Measurements from ENCODE around the gene USH2A. TPM values are rescaled to one million over a fixed set of nuclear protein-coding genes. Genes with fewer than 3 reads are reported as not detected.

The USH2A gene
- total RNA-seq, 1 experiment from 2014 or later: not detected

- no TSS peak for BruUV-seq (replicated peaks)
- POLR2A ChIA-PET: no interaction called here
- Histone ChIP-seq H3K27me3 (ENCODE audit: insufficient read depth, low read length) (no peaks in the 10 kb centered on the region), H2AFZ (ENCODE audit: low read depth, low read length, poor library complexity, severe bottlenecking) (no peak overlapping the region), H4K20me1 (ENCODE audit: insufficient read depth) (no peaks in the 10 kb centered on the region), H3K9ac (ENCODE audit: low read length) (no peak overlapping the region), H3K36me3 (ENCODE audit: control insufficient read depth in 1 of 2, insufficient read depth in 2 of 2, low read length in 2 of 2) (no peaks in the 10 kb centered on the region), H3K27ac (ENCODE audit: low read depth, low read length) (no peak overlapping the region), H3K9me3 (ENCODE audit: control insufficient read depth in 1 of 2, insufficient read depth in 1 of 2, low read depth in 1 of 2, low read length in 2 of 2) (no peaks in the 10 kb centered on the region), H3K4me3 (replicated peaks in 1 of 2; ENCODE audit: low read depth in 1 of 2, low read length in 2 of 2) (no peak overlapping the region), H3K4me1 (ENCODE audit: control insufficient read depth in 1 of 2, insufficient read depth in 2 of 2, low read length in 2 of 2) (no peaks in the 10 kb centered on the region), H3K79me2 (ENCODE audit: insufficient read depth, low read length) (no peaks in the 10 kb centered on the region), H3K9me2 (ENCODE audit: insufficient read depth) (no peaks in the 10 kb centered on the region), H3K4me2 (ENCODE audit: low read length) (no peak overlapping the region)
- intact Hi-C loops (cut with micrococcal nuclease): no loop called here
- ATAC-seq: no peak
- CTCF ChIA-PET: no interaction called here
- RAD21 ChIA-PET (ENCODE audit: low non-redundant PET in 1 of 2, low total read pairs in 2 of 2, uncharacterized antibody in 2 of 2, unreplicated experiment in 2 of 2): no interaction called here
- TF ChIP-seq YY1 (IDR thresholded peaks at IDR 0.05; ENCODE audit: extremely low read depth, insufficient replicate concordance, low read depth, low read length): no peak
- TF ChIP-seq EZH2phosphoT487 (IDR thresholded peaks at IDR 0.05; ENCODE audit: borderline replicate concordance): no peak
- TF ChIP-seq SIN3A (IDR thresholded peaks at IDR 0.05; ENCODE audit: low read depth): no peak
- no peak for TF ChIP-seq CTCF (IDR thresholded peaks at IDR 0.05 in 2 of 3, conservative IDR thresholded peaks at IDR 0.05 in 1 of 3; ENCODE audit: borderline replicate concordance in 1 of 3, insufficient read depth in 1 of 3, low read depth in 2 of 3, low read length in 2 of 3)
- no peak for TF ChIP-seq ZNF274 (IDR thresholded peaks at IDR 0.05; ENCODE audit: low read depth, low read length)
- no peak for TF ChIP-seq EZH2 (IDR thresholded peaks at IDR 0.05)
- DNase-seq (ENCODE audit: low read depth, low spot score): no peak
Observed at GRCh38 chr1:215761446-215761845, 661.8 kb downstream of the USH2A start.

GRCh38 chr1:215754112-215754511 lies 669.1 kb downstream of the USH2A start:
- Histone ChIP-seq H3K4me2 (ENCODE audit: low read length) (no peak overlapping the region), H3K9me2 (ENCODE audit: insufficient read depth) (no peaks in the 10 kb centered on the region), H3K27ac (ENCODE audit: low read depth, low read length) (no peak overlapping the region), H3K9ac (ENCODE audit: low read length) (no peak overlapping the region), H2AFZ (ENCODE audit: low read depth, low read length, poor library complexity, severe bottlenecking) (no peak overlapping the region), H4K20me1 (ENCODE audit: insufficient read depth) (no peaks in the 10 kb centered on the region), H3K27me3 (ENCODE audit: insufficient read depth, low read length) (no peaks in the 10 kb centered on the region), H3K4me1 (ENCODE audit: control insufficient read depth in 1 of 2, insufficient read depth in 2 of 2, low read length in 2 of 2) (no peaks in the 10 kb centered on the region), H3K36me3 (ENCODE audit: control insufficient read depth in 1 of 2, insufficient read depth in 2 of 2, low read length in 2 of 2) (no peaks in the 10 kb centered on the region), H3K79me2 (ENCODE audit: insufficient read depth, low read length) (no peaks in the 10 kb centered on the region), H3K9me3 (ENCODE audit: control insufficient read depth in 1 of 2, insufficient read depth in 1 of 2, low read depth in 1 of 2, low read length in 2 of 2) (no peaks in the 10 kb centered on the region), H3K4me3 (replicated peaks in 1 of 2; ENCODE audit: low read depth in 1 of 2, low read length in 2 of 2) (no peak overlapping the region)
- BruUV-seq (replicated peaks): no TSS peak
- intact Hi-C loops (cut with micrococcal nuclease): no loop called here
- ATAC-seq (no peak), DNase-seq (ENCODE audit: low read depth, low spot score) (no peak)
- no peak for TF ChIP-seq ZBTB33 (IDR thresholded peaks at IDR 0.05; ENCODE audit: extremely low read depth, insufficient replicate concordance, low read length)
- no peak for TF ChIP-seq MAX (IDR thresholded peaks at IDR 0.05)
- no peak for TF ChIP-seq CEBPB (IDR thresholded peaks at IDR 0.05; ENCODE audit: low read depth)
- TF ChIP-seq CTCF (IDR thresholded peaks at IDR 0.05 in 2 of 3, conservative IDR thresholded peaks at IDR 0.05 in 1 of 3; ENCODE audit: borderline replicate concordance in 1 of 3, insufficient read depth in 1 of 3, low read depth in 2 of 3, low read length in 2 of 3): no peak
- TF ChIP-seq EGR1 (IDR thresholded peaks at IDR 0.05; ENCODE audit: low read depth): no peak
- TF ChIP-seq SP1 (IDR thresholded peaks at IDR 0.05; ENCODE audit: low read depth): no peak
- no peak for TF ChIP-seq JUND (IDR thresholded peaks at IDR 0.05)
- TF ChIP-seq YY1 (IDR thresholded peaks at IDR 0.05; ENCODE audit: extremely low read depth, insufficient replicate concordance, low read depth, low read length): no peak
- TF ChIP-seq FOSL1 (IDR thresholded peaks at IDR 0.05; ENCODE audit: low read depth): no peak
- TF ChIP-seq ZFX (IDR thresholded peaks at IDR 0.05): no peak
- no peak for TF ChIP-seq CBX3 (IDR thresholded peaks at IDR 0.05; ENCODE audit: low read depth)
- TF ChIP-seq EZH2 (IDR thresholded peaks at IDR 0.05): no peak
- POLR2A ChIA-PET: no interaction called here
- RAD21 ChIA-PET (ENCODE audit: low non-redundant PET in 1 of 2, low total read pairs in 2 of 2, uncharacterized antibody in 2 of 2, unreplicated experiment in 2 of 2): no interaction called here
- CTCF ChIA-PET: no interaction called here

Measured in HCT116 (cell line).